PFSK-1 (cell line): ENCODE measurements around the gene PIK3R6.

Experiments
- FOXP2 ChIP-seq: optimal IDR thresholded peaks from 2 replicates; pipeline ENCODE3; 2011; ENCODE audit warnings: borderline replicate concordance, control low read depth, inconsistent platforms; ENCODE audit not compliant: insufficient read depth; ENCODE audit errors: extremely low read length, extremely low read depth
- POLR2AphosphoS5 ChIP-seq: IDR thresholded peaks from 2 replicates; pipeline ENCODE4 v1.6.1; 2012; ENCODE audit warnings: low read depth, mild to moderate bottlenecking, control low read depth, low read length, moderate library complexity
- SIN3A ChIP-seq: IDR thresholded peaks from 2 replicates; pipeline ENCODE4 v1.6.1; 2012; ENCODE audit warnings: mild to moderate bottlenecking, low read length, moderate library complexity, borderline replicate concordance; ENCODE audit not compliant: insufficient read depth
- TAF1 ChIP-seq: IDR thresholded peaks from 2 replicates; pipeline ENCODE4 v1.6.1; 2012; ENCODE audit warnings: low read length, control low read depth, borderline replicate concordance; ENCODE audit not compliant: insufficient read depth
- TF ChIP-seq, protein P1 (sequence below), 2 experiments: IDR thresholded peaks; 2 replicates each; pipeline versions ENCODE4 v1.6.1 to v1.8.0; 2011 to 2012; ENCODE audit warnings: low read depth in 2 of 2, low read length in 2 of 2, control low read depth in 1 of 2, inconsistent platforms in 1 of 2, mild to moderate bottlenecking in 1 of 2, moderate library complexity in 1 of 2; ENCODE audit not compliant: insufficient read depth in 1 of 2

The PIK3R6 gene

GRCh38 chr17:8898126-8898525, 30.7 kb upstream of the PIK3R6 start:
- no peak for TF ChIP-seq FOXP2
- TF ChIP-seq, protein P1, sequence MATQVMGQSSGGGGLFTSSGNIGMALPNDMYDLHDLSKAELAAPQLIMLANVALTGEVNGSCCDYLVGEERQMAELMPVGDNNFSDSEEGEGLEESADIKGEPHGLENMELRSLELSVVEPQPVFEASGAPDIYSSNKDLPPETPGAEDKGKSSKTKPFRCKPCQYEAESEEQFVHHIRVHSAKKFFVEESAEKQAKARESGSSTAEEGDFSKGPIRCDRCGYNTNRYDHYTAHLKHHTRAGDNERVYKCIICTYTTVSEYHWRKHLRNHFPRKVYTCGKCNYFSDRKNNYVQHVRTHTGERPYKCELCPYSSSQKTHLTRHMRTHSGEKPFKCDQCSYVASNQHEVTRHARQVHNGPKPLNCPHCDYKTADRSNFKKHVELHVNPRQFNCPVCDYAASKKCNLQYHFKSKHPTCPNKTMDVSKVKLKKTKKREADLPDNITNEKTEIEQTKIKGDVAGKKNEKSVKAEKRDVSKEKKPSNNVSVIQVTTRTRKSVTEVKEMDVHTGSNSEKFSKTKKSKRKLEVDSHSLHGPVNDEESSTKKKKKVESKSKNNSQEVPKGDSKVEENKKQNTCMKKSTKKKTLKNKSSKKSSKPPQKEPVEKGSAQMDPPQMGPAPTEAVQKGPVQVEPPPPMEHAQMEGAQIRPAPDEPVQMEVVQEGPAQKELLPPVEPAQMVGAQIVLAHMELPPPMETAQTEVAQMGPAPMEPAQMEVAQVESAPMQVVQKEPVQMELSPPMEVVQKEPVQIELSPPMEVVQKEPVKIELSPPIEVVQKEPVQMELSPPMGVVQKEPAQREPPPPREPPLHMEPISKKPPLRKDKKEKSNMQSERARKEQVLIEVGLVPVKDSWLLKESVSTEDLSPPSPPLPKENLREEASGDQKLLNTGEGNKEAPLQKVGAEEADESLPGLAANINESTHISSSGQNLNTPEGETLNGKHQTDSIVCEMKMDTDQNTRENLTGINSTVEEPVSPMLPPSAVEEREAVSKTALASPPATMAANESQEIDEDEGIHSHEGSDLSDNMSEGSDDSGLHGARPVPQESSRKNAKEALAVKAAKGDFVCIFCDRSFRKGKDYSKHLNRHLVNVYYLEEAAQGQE (IDR thresholded peaks at IDR 0.05; ENCODE audit: insufficient read depth in 1 of 2, low read depth in 2 of 2, low read length in 2 of 2), result no peak
- no peak for TF ChIP-seq SIN3A
- no peak for TF ChIP-seq TAF1
- TF ChIP-seq POLR2AphosphoS5, result no peak

- TF ChIP-seq POLR2AphosphoS5 (no peak), TAF1 (no peak), SIN3A (no peak), FOXP2 (no peak)
- TF ChIP-seq, protein P1 (IDR thresholded peaks at IDR 0.05; ENCODE audit: insufficient read depth in 1 of 2, low read depth in 2 of 2, low read length in 2 of 2), result no peak
Measured at GRCh38 chr17:8896641-8897635, 29.5 kb upstream of the PIK3R6 start.

GRCh38 chr17:8896087-8896486, 28.6 kb upstream of the PIK3R6 start:
- no peak for TF ChIP-seq FOXP2
- TF ChIP-seq SIN3A, result no peak
- no peak for TF ChIP-seq TAF1
- TF ChIP-seq, protein P1 (IDR thresholded peaks at IDR 0.05; ENCODE audit: insufficient read depth in 1 of 2, low read depth in 2 of 2, low read length in 2 of 2), result no peak

DNA sequence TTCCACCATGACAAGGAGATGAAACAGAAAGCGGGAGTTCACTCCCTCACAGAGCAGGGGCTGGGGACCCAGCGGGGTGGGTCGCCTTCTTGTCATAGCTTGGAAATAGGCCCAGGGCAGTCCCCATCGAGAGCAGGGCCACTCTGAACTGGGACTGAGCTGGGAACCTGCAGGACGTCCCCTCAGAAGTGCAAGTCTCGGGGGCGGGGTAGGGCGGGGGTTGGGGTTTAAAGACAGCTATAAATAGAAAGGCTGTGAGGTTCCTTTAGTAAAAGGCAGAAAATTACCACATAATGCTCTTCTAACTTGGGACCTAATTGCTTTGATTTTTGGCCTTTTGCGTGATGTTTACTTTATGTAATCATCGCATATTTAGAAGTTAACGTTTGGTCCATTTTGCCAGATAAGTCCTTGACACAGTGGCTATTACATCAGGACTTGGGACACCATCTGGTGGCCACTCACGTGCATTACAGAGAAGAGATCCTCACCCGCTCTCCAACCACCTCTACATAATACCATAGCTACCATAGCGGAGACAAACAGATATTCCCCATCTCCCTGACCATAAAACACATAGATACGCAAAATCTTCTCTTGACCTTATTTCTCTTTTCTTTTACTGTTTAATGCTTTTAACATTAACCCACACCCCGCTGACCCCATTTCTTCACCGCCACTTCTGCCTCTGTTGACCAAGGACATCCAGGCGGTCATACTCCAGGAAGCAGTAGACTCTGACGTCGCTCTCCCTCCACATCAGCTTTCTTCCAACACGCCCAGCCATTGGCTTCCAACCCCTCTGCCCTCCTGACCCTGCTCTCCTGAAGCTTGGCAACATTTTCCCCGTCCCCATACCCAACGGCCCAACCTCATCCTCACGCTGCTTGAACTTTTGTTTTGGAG, 27.5 kb upstream of the PIK3R6 start:
- TF ChIP-seq, protein P1 (IDR thresholded peaks at IDR 0.05; ENCODE audit: insufficient read depth in 1 of 2, low read depth in 2 of 2, low read length in 2 of 2), result no peak
- TF ChIP-seq FOXP2 (no peak), SIN3A (no peak), POLR2AphosphoS5 (no peak)
